Measurements from ENCODE around the gene SH3RF3.
A peak's percentile ranks its signal among the peaks of the same experiment; 100 is the strongest.

SH3RF3 gene

GRCh38 chr2:109422071-109422757 lies 293.2 kb downstream of the SH3RF3 start:
- H3K4me2 ChIP-seq (ENCODE audit: low read length), result no peak overlapping the region
- H3K23ac ChIP-seq (ENCODE audit: low read length), result no peak overlapping the region
- no peak overlapping the region for H3K9ac ChIP-seq (ENCODE audit: low read length)
- no peak overlapping the region for H4K12ac ChIP-seq (ENCODE audit: low read depth, low read length)
- no peak overlapping the region for H3K4ac ChIP-seq (ENCODE audit: low read depth, low read length)
- H3K18ac ChIP-seq (ENCODE audit: low read length), result no peak overlapping the region
- no peak overlapping the region for H2BK12ac ChIP-seq (ENCODE audit: low read length)
- no peaks in the 10 kb centered on the region for H3K36me3 ChIP-seq (ENCODE audit: control insufficient read depth in 1 of 2, insufficient read depth in 2 of 2, low read length in 2 of 2)
- no peaks in the 10 kb centered on the region for H3K79me1 ChIP-seq (ENCODE audit: low read length)
- H2AK5ac ChIP-seq (ENCODE audit: low read length), result no peak overlapping the region
- peaks cover 0 to 2% of the 10 kb centered on the region in 2 experiments for H3K4me1 ChIP-seq (ENCODE audit: control insufficient read depth in 1 of 2, insufficient read depth in 2 of 2, low read length in 2 of 2)
- H2BK120ac ChIP-seq (ENCODE audit: insufficient read depth, low read length, poor library complexity), result no peak overlapping the region
- peak in 1 of 2 donors; percentile 48 for DNase-seq
- no peaks in the 10 kb centered on the region for H3K9me3 ChIP-seq (ENCODE audit: insufficient read depth, low read depth, low read length)
- no peaks in the 10 kb centered on the region for H3K27me3 ChIP-seq (ENCODE audit: insufficient read depth, low read length)
- no peak overlapping the region for H3K27ac ChIP-seq (ENCODE audit: low read depth, low read length)
- H2AFZ ChIP-seq (ENCODE audit: insufficient read depth, low read length, poor library complexity), result no peak overlapping the region
- H3K79me2 ChIP-seq (ENCODE audit: control insufficient read depth, insufficient read depth, low read length, poor library complexity), result no peaks in the 10 kb centered on the region
- H3K4me3 ChIP-seq (ENCODE audit: low read depth, low read length), result no peak overlapping the region
- WGBS (ENCODE audit: extremely low coverage, insufficient coverage, insufficient read length), result no CpG with 5 or more reads among the region's 10 CpGs
- no peak overlapping the region for H3K14ac ChIP-seq (ENCODE audit: low read length)
- H4K91ac ChIP-seq (ENCODE audit: low read depth, low read length), result no peak overlapping the region
- no peak overlapping the region for H2BK5ac ChIP-seq (ENCODE audit: low read depth, low read length, poor library complexity)
- no peak overlapping the region for H4K8ac ChIP-seq (ENCODE audit: low read depth, low read length)

- no peak overlapping the region for H4K12ac ChIP-seq (ENCODE audit: low read depth, low read length)
- H2BK5ac ChIP-seq (ENCODE audit: low read depth, low read length, poor library complexity), result no peak overlapping the region
- H3K4me1 ChIP-seq (ENCODE audit: control insufficient read depth in 1 of 2, insufficient read depth in 2 of 2, low read length in 2 of 2), result no peaks in the 10 kb centered on the region
- no CpG with 5 or more reads among the region's 16 CpGs for WGBS (ENCODE audit: extremely low coverage, insufficient coverage, insufficient read length)
- no peaks in the 10 kb centered on the region for H3K79me1 ChIP-seq (ENCODE audit: low read length)
- H3K4ac ChIP-seq (ENCODE audit: low read depth, low read length), result no peak overlapping the region
- no peak overlapping the region for H2BK12ac ChIP-seq (ENCODE audit: low read length)
- H2BK120ac ChIP-seq (ENCODE audit: insufficient read depth, low read length, poor library complexity), result no peak overlapping the region
- no peaks in the 10 kb centered on the region for H3K79me2 ChIP-seq (ENCODE audit: control insufficient read depth, insufficient read depth, low read length, poor library complexity)
- no peak overlapping the region for H4K8ac ChIP-seq (ENCODE audit: low read depth, low read length)
- H2AFZ ChIP-seq (ENCODE audit: insufficient read depth, low read length, poor library complexity), result no peak overlapping the region
- no peak overlapping the region for H3K14ac ChIP-seq (ENCODE audit: low read length)
- no peak for DNase-seq
- H3K27ac ChIP-seq (ENCODE audit: low read depth, low read length), result no peak overlapping the region
- H2AK5ac ChIP-seq (ENCODE audit: low read length), result no peak overlapping the region
- no peaks in the 10 kb centered on the region for H3K36me3 ChIP-seq (ENCODE audit: control insufficient read depth in 1 of 2, insufficient read depth in 2 of 2, low read length in 2 of 2)
- no peak overlapping the region for H3K4me2 ChIP-seq (ENCODE audit: low read length)
- no peak overlapping the region for H3K23ac ChIP-seq (ENCODE audit: low read length)
- no peaks in the 10 kb centered on the region for H3K27me3 ChIP-seq (ENCODE audit: insufficient read depth, low read length)
- H3K9me3 ChIP-seq (ENCODE audit: insufficient read depth, low read depth, low read length), result peaks cover 2% of the 10 kb centered on the region
- no peak overlapping the region for H3K9ac ChIP-seq (ENCODE audit: low read length)
- no peak overlapping the region for H4K91ac ChIP-seq (ENCODE audit: low read depth, low read length)
- H3K4me3 ChIP-seq (ENCODE audit: low read depth, low read length), result no peak overlapping the region
- no peak overlapping the region for H3K18ac ChIP-seq (ENCODE audit: low read length)
Measured at GRCh38 chr2:109422758-109423500, 293.9 kb downstream of the SH3RF3 start.

GRCh38 chr2:109423556-109424359 lies 294.8 kb downstream of the SH3RF3 start:
- Histone ChIP-seq H3K27ac (ENCODE audit: low read depth, low read length) (no peak overlapping the region), H3K36me3 (ENCODE audit: control insufficient read depth in 1 of 2, insufficient read depth in 2 of 2, low read length in 2 of 2) (no peaks in the 10 kb centered on the region), H3K18ac (ENCODE audit: low read length) (no peak overlapping the region), H3K27me3 (ENCODE audit: insufficient read depth, low read length) (no peaks in the 10 kb centered on the region), H3K4me1 (ENCODE audit: control insufficient read depth in 1 of 2, insufficient read depth in 2 of 2, low read length in 2 of 2) (no peaks in the 10 kb centered on the region), H3K79me1 (ENCODE audit: low read length) (no peaks in the 10 kb centered on the region), H3K9me3 (ENCODE audit: insufficient read depth, low read depth, low read length) (peaks cover 2% of the 10 kb centered on the region), H2BK5ac (ENCODE audit: low read depth, low read length, poor library complexity) (no peak overlapping the region), H3K4me3 (ENCODE audit: low read depth, low read length) (no peak overlapping the region), H2AK5ac (ENCODE audit: low read length) (no peak overlapping the region), H4K8ac (ENCODE audit: low read depth, low read length) (no peak overlapping the region), H3K23ac (ENCODE audit: low read length) (no peak overlapping the region), H2AFZ (ENCODE audit: insufficient read depth, low read length, poor library complexity) (no peak overlapping the region), H3K79me2 (ENCODE audit: control insufficient read depth, insufficient read depth, low read length, poor library complexity) (no peaks in the 10 kb centered on the region), H2BK120ac (ENCODE audit: insufficient read depth, low read length, poor library complexity) (no peak overlapping the region), H4K12ac (ENCODE audit: low read depth, low read length) (no peak overlapping the region), H3K9ac (ENCODE audit: low read length) (no peak overlapping the region), H3K4me2 (ENCODE audit: low read length) (no peak overlapping the region), H3K4ac (ENCODE audit: low read depth, low read length) (no peak overlapping the region), H4K91ac (ENCODE audit: low read depth, low read length) (no peak overlapping the region), H3K14ac (ENCODE audit: low read length) (no peak overlapping the region), H2BK12ac (ENCODE audit: low read length) (no peak overlapping the region)
- no CpG with 5 or more reads among the region's 22 CpGs for WGBS (ENCODE audit: extremely low coverage, insufficient coverage, insufficient read length)
- no peak for DNase-seq

GRCh38 chr2:109425411-109425810 lies 296.4 kb downstream of the SH3RF3 start:
- Histone ChIP-seq H4K12ac (ENCODE audit: low read depth, low read length) (no peak overlapping the region), H2BK120ac (ENCODE audit: insufficient read depth, low read length, poor library complexity) (no peak overlapping the region), H3K79me2 (ENCODE audit: control insufficient read depth, insufficient read depth, low read length, poor library complexity) (no peaks in the 10 kb centered on the region), H3K18ac (ENCODE audit: low read length) (no peak overlapping the region), H3K4me3 (ENCODE audit: low read depth, low read length) (no peak overlapping the region), H3K9ac (ENCODE audit: low read length) (no peak overlapping the region), H3K4ac (ENCODE audit: low read depth, low read length) (no peak overlapping the region), H3K27me3 (ENCODE audit: insufficient read depth, low read length) (no peaks in the 10 kb centered on the region), H3K9me3 (ENCODE audit: insufficient read depth, low read depth, low read length) (peaks cover 2% of the 10 kb centered on the region), H4K8ac (ENCODE audit: low read depth, low read length) (no peak overlapping the region), H4K91ac (ENCODE audit: low read depth, low read length) (no peak overlapping the region), H2AK5ac (ENCODE audit: low read length) (no peak overlapping the region), H2BK5ac (ENCODE audit: low read depth, low read length, poor library complexity) (no peak overlapping the region), H3K4me1 (ENCODE audit: control insufficient read depth in 1 of 2, insufficient read depth in 2 of 2, low read length in 2 of 2) (no peaks in the 10 kb centered on the region), H3K23ac (ENCODE audit: low read length) (no peak overlapping the region), H3K36me3 (ENCODE audit: control insufficient read depth in 1 of 2, insufficient read depth in 2 of 2, low read length in 2 of 2) (no peaks in the 10 kb centered on the region), H3K4me2 (ENCODE audit: low read length) (no peak overlapping the region), H3K14ac (ENCODE audit: low read length) (no peak overlapping the region), H3K79me1 (ENCODE audit: low read length) (no peaks in the 10 kb centered on the region), H3K27ac (ENCODE audit: low read depth, low read length) (no peak overlapping the region), H2BK12ac (ENCODE audit: low read length) (no peak overlapping the region), H2AFZ (ENCODE audit: insufficient read depth, low read length, poor library complexity) (no peak overlapping the region)
- WGBS (ENCODE audit: extremely low coverage, insufficient coverage, insufficient read length), result no CpG with 5 or more reads among the region's 3 CpGs
- DNase-seq, result no peak

All from trophoblast cell (in vitro differentiated cells and primary cell).